ENCODE measurements around the gene THADA.
"Not testable (repeated sequence)": the region's sequence is repeated elsewhere in the genome, so short reads cannot be mapped to it uniquely, and the experiment has no call there.

Gene THADA

GRCh38 chr2:43556256-43556655, 39.6 kb downstream of the THADA start:
- TF ChIP-seq SUZ12 (IDR thresholded peaks at IDR 0.05; ENCODE audit: extremely low read depth, insufficient read depth, insufficient read length), result no peak
- TF ChIP-seq YY1 (IDR thresholded peaks at IDR 0.05; ENCODE audit: insufficient read depth, insufficient read length), result no peak
- no peak for DNase-seq (ENCODE audit: low read depth, low spot score)
- H3K9me3 ChIP-seq (ENCODE audit: insufficient read depth, low read length), result no peaks in the 10 kb centered on the region
- no peaks in the 10 kb centered on the region for H3K27me3 ChIP-seq (ENCODE audit: insufficient read depth, insufficient read length)
- no peak overlapping the region for H3K4me3 ChIP-seq (ENCODE audit: insufficient read length, low read depth)
- no peaks in the 10 kb centered on the region for H3K4me1 ChIP-seq (ENCODE audit: insufficient read depth, insufficient read length)
- no peak overlapping the region for H3K9ac ChIP-seq (ENCODE audit: insufficient read length, low read depth)
- H3K36me3 ChIP-seq (ENCODE audit: insufficient read depth, insufficient read length, low read length), result peaks cover 50% of the 10 kb centered on the region

GRCh38 chr2:43553341-43553855, 42.4 kb downstream of the THADA start:
- Histone ChIP-seq H3K9ac (ENCODE audit: insufficient read length, low read depth) (no peak overlapping the region), H3K4me1 (ENCODE audit: insufficient read depth, insufficient read length) (no peaks in the 10 kb centered on the region), H3K9me3 (ENCODE audit: insufficient read depth, low read length) (peaks cover 23% of the 10 kb centered on the region), H3K36me3 (ENCODE audit: insufficient read depth, insufficient read length, low read length) (peaks cover 63% of the 10 kb centered on the region), H3K4me3 (ENCODE audit: insufficient read length, low read depth) (no peak overlapping the region), H3K27me3 (ENCODE audit: insufficient read depth, insufficient read length) (no peaks in the 10 kb centered on the region)
- no peak for DNase-seq (ENCODE audit: low read depth, low spot score)
- TF ChIP-seq ZNF274 (IDR thresholded peaks at IDR 0.05; ENCODE audit: low read depth, low read length) (no peak), YY1 (IDR thresholded peaks at IDR 0.05; ENCODE audit: insufficient read depth, insufficient read length) (no peak), SUZ12 (IDR thresholded peaks at IDR 0.05; ENCODE audit: extremely low read depth, insufficient read depth, insufficient read length) (no peak)

GRCh38 chr2:43551990-43552389, 43.8 kb downstream of the THADA start:
- no peak for DNase-seq (ENCODE audit: low read depth, low spot score)
- Histone ChIP-seq H3K4me3 (ENCODE audit: insufficient read length, low read depth) (no peak overlapping the region), H3K36me3 (ENCODE audit: insufficient read depth, insufficient read length, low read length) (peaks cover 55% of the 10 kb centered on the region), H3K4me1 (ENCODE audit: insufficient read depth, insufficient read length) (no peaks in the 10 kb centered on the region), H3K9me3 (ENCODE audit: insufficient read depth, low read length) (peaks cover 23% of the 10 kb centered on the region), H3K27me3 (ENCODE audit: insufficient read depth, insufficient read length) (no peaks in the 10 kb centered on the region), H3K9ac (ENCODE audit: insufficient read length, low read depth) (no peak overlapping the region)
- TF ChIP-seq SUZ12 (IDR thresholded peaks at IDR 0.05; ENCODE audit: extremely low read depth, insufficient read depth, insufficient read length), result no peak
- no peak for TF ChIP-seq ZNF274 (IDR thresholded peaks at IDR 0.05; ENCODE audit: low read depth, low read length)
- no peak for TF ChIP-seq YY1 (IDR thresholded peaks at IDR 0.05; ENCODE audit: insufficient read depth, insufficient read length)

GRCh38 chr2:43548381-43548780, 47.5 kb downstream of the THADA start:
- H3K9ac ChIP-seq (ENCODE audit: insufficient read length, low read depth); H3K4me1 ChIP-seq (ENCODE audit: insufficient read depth, insufficient read length); DNase-seq (ENCODE audit: low read depth, low spot score); H3K27me3 ChIP-seq (ENCODE audit: insufficient read depth, insufficient read length); H3K4me3 ChIP-seq (ENCODE audit: insufficient read length, low read depth): not testable (repeated sequence)
- Histone ChIP-seq H3K36me3 (ENCODE audit: insufficient read depth, insufficient read length, low read length) (peaks cover 35% of the 10 kb centered on the region), H3K9me3 (ENCODE audit: insufficient read depth, low read length) (peaks cover 23% of the 10 kb centered on the region)

- Histone ChIP-seq H3K27me3 (ENCODE audit: insufficient read depth, insufficient read length) (no peaks in the 10 kb centered on the region), H3K9ac (ENCODE audit: insufficient read length, low read depth) (no peak overlapping the region), H3K4me3 (ENCODE audit: insufficient read length, low read depth) (no peak overlapping the region), H3K36me3 (ENCODE audit: insufficient read depth, insufficient read length, low read length) (peaks cover 27% of the 10 kb centered on the region), H3K4me1 (ENCODE audit: insufficient read depth, insufficient read length) (no peaks in the 10 kb centered on the region), H3K9me3 (ENCODE audit: insufficient read depth, low read length) (no peaks in the 10 kb centered on the region)
- TF ChIP-seq SUZ12 (IDR thresholded peaks at IDR 0.05; ENCODE audit: extremely low read depth, insufficient read depth, insufficient read length), result no peak
- TF ChIP-seq YY1 (IDR thresholded peaks at IDR 0.05; ENCODE audit: insufficient read depth, insufficient read length), result no peak
- TF ChIP-seq ZNF274 (IDR thresholded peaks at IDR 0.05; ENCODE audit: low read depth, low read length), result no peak
- no peak for DNase-seq (ENCODE audit: low read depth, low spot score)
Measured at GRCh38 chr2:43542285-43542933, 53.4 kb downstream of the THADA start.

GRCh38 chr2:43541165-43541564, 54.7 kb downstream of the THADA start:
- Histone ChIP-seq H3K36me3 (ENCODE audit: insufficient read depth, insufficient read length, low read length) (peaks cover 35% of the 10 kb centered on the region), H3K9ac (ENCODE audit: insufficient read length, low read depth) (no peak overlapping the region), H3K9me3 (ENCODE audit: insufficient read depth, low read length) (no peaks in the 10 kb centered on the region), H3K27me3 (ENCODE audit: insufficient read depth, insufficient read length) (no peaks in the 10 kb centered on the region), H3K4me1 (ENCODE audit: insufficient read depth, insufficient read length) (no peaks in the 10 kb centered on the region), H3K4me3 (ENCODE audit: insufficient read length, low read depth) (no peak overlapping the region)
- DNase-seq (ENCODE audit: low read depth, low spot score), result no peak
- TF ChIP-seq YY1 (IDR thresholded peaks at IDR 0.05; ENCODE audit: insufficient read depth, insufficient read length) (no peak), ZNF274 (IDR thresholded peaks at IDR 0.05; ENCODE audit: low read depth, low read length) (no peak), SUZ12 (IDR thresholded peaks at IDR 0.05; ENCODE audit: extremely low read depth, insufficient read depth, insufficient read length) (no peak)

- no peaks in the 10 kb centered on the region for H3K4me1 ChIP-seq (ENCODE audit: insufficient read depth, insufficient read length)
- H3K9ac ChIP-seq (ENCODE audit: insufficient read length, low read depth), result no peak overlapping the region
- H3K4me3 ChIP-seq (ENCODE audit: insufficient read length, low read depth), result no peak overlapping the region
- H3K36me3 ChIP-seq (ENCODE audit: insufficient read depth, insufficient read length, low read length), result peaks cover 35% of the 10 kb centered on the region
- no peaks in the 10 kb centered on the region for H3K9me3 ChIP-seq (ENCODE audit: insufficient read depth, low read length)
- H3K27me3 ChIP-seq (ENCODE audit: insufficient read depth, insufficient read length), result no peaks in the 10 kb centered on the region
- TF ChIP-seq SUZ12 (IDR thresholded peaks at IDR 0.05; ENCODE audit: extremely low read depth, insufficient read depth, insufficient read length), result no peak
- no peak for TF ChIP-seq YY1 (IDR thresholded peaks at IDR 0.05; ENCODE audit: insufficient read depth, insufficient read length)
- no peak for TF ChIP-seq ZNF274 (IDR thresholded peaks at IDR 0.05; ENCODE audit: low read depth, low read length)
- DNase-seq (ENCODE audit: low read depth, low spot score), result no peak
Measured at GRCh38 chr2:43540021-43540779, 55.6 kb downstream of the THADA start.

Measured in NT2/D1 (cell line).